Measurements from ENCODE around the gene MGAT5.

Gene MGAT5

DNA sequence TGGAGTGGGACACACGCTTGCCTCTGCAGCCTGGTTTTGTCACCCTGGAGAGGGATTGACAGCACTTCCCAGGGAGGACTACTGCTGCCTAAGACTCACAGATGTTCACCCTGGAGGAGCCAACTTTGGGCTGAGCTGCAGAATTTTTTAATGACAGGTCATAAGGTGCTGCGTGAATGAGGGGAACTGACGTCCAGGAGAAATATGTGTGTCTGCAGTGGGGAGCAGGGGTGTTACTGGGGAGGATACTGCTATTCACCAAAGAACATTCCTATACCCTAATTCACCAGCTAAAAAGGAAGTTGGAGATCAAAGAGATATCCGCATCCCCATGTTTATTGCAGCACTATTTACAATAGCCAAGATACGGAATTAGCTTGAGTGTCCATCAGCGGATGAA is 144.4 kb downstream of the MGAT5 start:
- DNase-seq (ENCODE audit: low spot score) = no peak

DNA sequence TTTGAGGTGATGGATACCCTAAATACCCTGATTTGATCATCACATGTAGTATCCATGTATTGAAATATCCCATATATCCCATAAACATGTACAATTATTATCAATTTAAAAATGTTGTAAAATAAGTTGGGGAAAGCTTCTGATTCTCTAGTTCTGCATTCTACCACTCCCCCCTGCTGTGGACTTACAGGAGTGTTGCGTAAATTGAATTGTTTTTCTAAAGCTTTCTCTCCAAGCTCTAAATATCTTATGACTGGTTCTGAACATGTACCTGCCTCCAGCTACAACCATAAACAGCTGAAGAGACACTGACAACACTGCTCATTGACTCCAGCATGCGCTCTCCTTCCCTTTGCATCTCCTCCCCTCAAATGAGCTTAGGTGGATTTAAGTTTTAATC is 145.2 kb downstream of the MGAT5 start:
- no peak for DNase-seq (ENCODE audit: low spot score)

DNA sequence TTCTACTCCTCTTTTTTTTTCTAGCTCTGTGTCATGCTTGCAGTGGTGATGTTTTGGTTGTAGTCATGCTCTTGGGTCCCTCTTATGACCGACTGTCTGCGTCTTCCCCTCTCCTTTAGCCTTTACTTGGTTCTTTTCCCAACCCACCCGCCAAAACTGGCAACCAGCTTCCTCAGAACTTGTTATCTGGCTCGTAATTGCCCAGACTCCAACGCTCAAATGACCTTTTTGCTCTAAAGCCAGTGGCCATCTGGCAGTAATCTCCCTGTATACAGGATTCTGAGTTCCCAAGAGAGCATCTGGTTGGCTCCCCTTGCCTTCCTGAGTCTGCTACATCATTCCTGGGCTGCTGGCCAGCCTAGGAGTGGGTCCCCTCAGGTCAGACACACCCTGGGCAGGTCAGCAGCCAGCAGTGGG is 147.2 kb downstream of the MGAT5 start:
- no peak for DNase-seq (ENCODE audit: low spot score)

DNA sequence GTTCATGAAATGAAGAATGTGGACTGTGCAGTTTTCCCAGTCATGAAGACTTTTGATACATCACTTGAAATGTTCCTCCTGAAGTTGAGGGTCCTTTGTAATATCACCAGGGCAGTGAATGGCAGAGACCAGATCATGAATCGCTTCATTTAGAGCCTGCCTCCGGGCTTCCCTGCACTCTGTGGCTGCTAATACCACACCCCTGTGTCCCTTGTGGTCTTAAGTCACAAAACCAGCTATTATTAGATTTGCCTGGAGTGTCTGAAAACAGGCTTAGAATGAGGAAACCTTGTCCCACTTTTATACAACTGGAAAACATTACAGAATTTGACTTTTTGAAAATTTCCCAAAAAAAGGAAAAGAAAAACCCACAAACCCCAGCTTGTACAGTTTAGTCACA is 147.9 kb downstream of the MGAT5 start:
- no peak for DNase-seq (ENCODE audit: low spot score)

DNA sequence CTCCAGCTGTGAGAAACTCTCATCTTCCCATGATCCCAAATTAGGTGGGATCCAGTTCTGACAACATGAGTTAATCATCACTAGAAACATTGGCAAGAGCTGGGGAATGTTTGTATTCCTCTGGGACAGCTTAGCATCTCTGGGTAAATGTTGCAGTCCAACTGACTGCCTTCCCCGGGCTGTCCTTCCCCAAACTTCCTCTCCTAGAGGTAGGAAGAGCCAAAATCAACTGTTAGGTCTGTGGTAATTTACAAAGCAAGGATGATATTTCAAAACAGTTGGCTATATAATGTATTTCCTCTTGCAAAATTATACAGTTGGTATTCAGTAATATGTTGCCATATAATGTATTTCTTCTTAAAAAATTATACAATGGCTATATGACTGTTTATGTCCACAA is 148.5 kb downstream of the MGAT5 start:
- no peak for DNase-seq (ENCODE audit: low spot score)

DNA sequence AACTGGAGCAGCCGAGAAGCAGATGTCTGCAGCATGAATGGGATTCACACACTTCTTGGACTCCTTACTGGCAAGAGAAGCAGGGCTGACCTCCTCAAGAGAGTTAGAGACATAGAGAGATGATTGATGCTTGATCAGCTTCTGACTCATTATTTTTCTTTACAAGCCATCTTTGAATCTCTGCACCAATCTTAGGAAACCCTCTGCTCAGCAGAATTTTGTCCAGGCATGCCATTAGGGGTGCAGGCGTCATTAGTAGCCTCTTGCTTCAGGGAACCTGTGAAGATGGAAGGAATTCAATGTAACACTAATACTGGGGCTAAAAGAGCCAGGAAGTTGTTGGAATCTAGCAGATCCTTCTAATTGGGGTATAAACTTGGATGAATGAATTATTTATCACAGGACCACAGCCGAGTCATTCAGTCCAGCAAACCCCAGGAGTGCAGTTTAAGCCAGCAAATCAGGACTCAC is 151.8 kb downstream of the MGAT5 start:
- no peak for DNase-seq (ENCODE audit: low spot score)

DNA sequence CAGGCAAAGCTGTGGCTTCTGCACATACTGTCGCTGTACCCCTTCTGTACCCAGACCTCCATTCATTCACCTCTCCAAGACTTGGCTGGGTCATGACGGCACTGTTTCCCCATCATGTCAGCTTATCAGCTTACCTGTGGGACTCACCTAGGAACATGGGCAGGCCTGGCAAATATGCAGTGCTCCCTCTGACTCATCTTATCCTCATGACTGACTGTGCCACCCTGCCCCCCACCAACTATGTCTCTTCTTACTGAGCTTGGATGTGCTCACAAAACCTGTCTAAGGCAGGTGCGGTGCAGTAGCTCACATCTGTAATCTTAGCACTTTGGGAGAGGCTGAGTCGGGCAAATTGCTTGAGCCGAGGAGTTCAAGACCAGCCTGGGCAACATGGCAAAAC is 152.4 kb downstream of the MGAT5 start:
- DNase-seq (ENCODE audit: low spot score) = no peak

DNA sequence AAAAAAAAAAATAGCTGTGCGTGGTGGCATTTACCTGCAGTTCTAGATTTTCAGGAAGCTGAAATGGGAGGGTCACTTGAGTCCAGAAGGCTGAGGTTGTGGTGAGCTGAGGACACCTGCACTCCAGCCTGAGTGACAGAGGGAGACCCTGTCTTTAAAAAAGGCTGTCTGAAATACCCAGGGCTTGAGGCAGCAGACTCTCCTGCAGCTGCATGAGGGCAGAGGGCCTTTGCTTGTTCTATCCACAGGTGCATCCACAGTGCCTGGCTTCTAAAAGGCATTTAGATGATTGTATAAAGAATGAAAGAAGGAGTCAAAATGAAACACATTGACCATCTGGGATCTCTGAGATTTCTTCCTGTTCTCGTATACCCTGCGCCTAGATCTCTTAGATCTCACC is 152.9 kb downstream of the MGAT5 start:
- no peak for DNase-seq (ENCODE audit: low spot score)

DNA sequence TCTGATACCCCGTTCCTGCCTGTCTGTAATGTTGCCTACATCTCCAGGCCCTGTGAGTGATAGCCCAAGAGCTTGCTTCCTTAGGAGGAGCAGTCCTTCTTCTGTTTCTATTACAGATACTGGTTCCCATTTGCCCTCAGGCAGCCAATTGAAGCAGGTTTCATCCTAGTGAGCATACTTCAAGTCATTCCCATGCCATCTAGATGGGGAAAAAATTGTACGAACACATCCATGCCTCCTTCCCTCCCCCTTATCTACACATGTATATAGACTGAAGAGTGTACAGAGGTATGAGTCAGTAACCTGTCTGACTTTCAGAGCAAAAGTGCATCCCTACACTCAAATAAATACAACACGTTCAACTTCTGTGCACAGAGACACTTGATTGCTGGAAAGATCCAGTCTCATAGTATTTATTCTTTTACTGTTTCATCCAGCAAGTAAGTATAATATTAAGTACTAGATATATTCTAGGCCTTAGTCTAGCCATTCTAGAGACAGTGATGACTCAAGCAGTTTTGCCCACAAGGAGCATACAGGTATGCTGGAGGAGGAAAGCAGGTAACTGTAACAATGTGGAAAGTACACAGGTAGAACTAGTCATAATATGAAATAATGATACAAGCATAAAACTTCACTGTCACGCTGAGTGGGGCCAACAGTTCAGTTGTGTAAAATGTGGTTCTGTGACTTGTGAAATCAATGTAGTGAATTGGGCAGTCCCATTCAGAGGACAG is 153.4 kb downstream of the MGAT5 start:
- no peak for DNase-seq (ENCODE audit: low spot score)

DNA sequence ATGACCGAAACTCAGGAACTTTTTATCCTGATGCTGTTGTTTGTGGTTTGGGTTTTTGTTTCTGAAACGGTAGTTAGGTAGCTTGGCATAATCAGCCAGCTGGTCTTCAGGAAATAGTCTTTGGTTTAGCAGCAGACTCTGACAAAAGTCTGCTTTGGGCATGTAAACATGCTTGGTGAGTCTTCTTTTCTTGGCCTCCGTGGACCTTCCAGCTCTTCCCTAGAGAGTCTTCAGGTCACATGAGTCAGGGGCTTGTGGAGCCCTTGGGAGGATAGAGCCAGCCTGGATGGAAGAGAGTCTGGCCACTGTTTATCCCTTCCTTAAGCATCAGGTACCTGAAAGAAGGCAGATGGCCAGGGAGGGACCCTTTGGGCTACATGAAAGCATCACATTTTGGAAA is 154.5 kb downstream of the MGAT5 start:
- no peak for DNase-seq (ENCODE audit: low spot score)

DNA sequence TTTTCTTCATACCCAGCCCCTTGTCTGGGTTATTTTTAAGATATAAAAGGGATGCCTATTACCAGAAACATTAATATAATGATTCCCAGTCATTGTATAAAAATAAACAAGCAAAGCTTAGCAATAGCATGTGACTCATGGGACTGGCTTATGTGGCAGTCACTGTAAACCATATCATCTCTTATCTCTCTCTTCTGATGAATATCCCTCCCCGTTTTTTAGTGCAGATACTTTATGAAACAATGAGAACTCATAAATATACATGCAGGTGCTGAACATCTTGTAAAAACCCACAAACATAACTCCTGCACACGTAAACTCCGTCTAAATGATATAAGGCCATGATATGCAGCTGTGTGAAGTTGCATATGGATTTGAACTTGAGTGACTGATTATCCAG is 154.9 kb downstream of the MGAT5 start:
- DNase-seq (ENCODE audit: low spot score) = no peak

DNA sequence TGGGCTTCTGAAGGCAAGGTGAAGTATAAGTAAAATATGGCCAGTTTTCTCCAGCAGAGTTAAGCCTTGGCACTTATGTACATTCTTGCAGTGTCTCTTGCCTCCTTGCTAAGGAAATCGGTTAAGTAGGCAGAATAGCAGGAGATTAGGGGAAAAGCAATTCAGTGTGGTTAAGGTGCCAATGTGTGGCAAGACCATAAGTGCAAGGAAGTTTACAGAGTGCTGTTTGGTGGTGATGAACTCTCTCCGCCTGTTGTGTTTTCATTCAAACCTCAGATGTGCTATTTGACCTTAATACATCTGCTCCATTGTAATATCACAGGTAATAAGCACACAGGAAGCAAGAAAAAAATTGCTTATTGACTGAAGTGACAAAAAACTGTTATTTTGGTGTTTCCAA is 156.1 kb downstream of the MGAT5 start:
- no peak for DNase-seq (ENCODE audit: low spot score)

DNA sequence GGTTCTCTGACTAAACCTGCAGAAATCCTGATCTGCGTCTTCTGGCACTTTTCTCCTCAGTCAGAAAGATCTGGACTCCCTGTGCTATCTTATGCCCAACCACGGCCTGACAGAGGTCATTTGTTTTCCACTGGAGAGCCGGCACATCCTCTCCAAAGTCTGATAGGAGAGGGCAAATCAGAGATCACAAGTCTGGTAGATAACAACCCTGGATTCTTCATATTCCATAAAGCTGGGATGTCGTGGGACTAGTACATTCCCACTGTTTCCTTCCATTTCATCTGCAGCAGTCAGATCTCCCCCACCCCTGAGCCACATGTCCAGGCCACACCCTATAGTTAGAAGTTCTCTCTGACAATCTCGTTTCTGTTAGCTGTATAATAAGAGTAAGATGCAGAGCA is 157.0 kb downstream of the MGAT5 start:
- no peak for DNase-seq (ENCODE audit: low spot score)

DNA sequence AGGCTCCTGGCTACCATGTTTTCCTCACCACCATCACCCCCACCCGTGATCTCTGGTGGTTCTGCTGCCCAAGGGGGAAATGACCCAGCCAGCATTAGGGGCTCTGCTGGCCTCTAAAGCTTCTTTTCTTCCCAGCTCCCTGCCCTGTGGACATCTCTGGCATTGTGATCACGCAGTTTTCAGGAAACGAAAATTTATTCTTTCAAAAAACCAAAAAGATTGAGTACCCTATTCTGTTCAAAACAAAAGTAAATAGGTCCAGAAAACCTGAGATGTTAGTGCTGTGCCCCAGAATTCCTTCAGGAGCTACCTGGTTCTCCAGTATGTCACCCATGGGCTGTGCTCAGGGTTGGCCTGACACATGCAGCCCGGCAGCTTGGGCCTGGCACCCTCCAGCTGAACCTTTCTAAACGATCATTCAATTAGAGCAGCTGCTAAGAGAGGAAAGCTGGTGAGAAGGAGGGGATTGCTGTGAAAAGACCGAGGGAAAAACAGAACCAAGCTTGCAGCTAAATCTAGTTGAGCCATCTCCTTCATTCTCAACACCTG is 157.5 kb downstream of the MGAT5 start:
- no peak for DNase-seq (ENCODE audit: low spot score)

DNA sequence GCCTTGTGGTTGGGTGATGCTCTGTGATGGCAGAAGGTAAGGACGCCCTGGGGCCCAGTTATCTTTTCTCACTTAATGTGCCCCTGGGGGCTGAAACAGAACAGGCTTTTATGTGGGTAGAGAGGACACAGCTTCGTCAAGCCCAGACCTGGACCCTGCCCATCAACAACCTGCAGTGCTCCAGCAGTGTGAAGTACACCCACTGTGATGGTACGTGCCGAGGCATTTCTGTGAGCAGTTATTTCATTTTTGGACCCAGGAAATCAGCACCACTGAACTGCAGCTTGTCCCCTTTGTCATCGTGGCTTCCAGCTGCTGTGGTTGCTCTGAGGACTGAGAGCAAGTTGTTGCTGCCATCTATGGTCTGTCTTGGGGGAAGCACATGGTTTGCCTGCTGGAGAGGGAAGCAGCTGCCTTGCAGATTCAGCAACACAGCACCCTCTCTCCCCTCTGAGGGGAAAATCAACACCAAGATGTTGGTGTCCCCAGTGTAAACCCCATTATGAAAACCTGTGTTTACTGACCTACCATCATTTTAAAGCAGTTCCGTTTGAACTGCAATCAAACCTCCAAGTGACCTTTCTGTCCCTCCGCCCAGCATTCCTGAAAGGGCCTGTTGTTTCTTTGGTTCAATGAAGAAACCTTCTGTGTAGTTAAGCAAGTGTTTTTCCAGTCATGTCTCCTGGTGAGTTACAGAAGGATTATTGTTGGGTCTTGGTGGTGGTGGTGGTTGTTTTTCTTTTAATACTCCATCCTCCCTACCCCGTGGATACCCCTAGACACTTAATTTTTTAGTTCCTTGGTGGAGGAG is 158.2 kb downstream of the MGAT5 start:
- DNase-seq (ENCODE audit: low spot score) = peak; percentile 85

DNA sequence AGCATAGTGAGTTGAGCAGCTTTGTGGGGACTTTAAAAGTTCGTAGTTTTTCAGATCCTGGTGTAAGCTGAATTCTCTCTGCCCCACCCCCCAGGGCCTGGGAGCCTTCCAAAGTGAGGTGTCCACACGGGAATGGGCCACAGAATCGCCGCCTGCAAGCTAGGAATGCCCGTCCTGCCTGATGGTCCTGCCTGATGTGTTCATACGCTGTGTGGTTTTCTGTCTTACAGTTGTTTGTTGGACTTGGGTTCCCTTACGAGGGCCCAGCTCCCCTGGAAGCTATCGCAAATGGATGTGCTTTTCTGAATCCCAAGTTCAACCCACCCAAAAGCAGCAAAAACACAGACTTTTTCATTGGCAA is 158.7 kb downstream of the MGAT5 start:
- no peak for DNase-seq (ENCODE audit: low spot score)

DNA sequence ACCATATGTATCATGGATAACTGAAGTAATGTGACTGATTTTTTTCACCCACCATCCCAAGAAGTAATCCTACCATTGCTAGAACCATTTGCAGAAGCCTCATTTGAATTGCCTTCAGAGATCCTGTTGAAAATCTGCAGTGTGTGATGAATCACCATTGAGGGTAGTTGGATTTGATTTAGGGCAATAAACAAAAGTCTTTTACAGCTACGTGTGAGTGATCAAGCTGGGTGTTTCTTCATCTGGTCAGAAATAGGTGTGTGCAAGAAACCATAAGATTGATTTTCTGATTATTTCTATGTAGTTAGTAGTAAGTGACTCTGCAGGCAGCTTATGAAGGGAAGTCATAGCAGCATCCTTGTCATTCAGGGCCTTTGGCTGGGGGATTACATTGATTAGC is 159.6 kb downstream of the MGAT5 start:
- no peak for DNase-seq (ENCODE audit: low spot score)

DNA sequence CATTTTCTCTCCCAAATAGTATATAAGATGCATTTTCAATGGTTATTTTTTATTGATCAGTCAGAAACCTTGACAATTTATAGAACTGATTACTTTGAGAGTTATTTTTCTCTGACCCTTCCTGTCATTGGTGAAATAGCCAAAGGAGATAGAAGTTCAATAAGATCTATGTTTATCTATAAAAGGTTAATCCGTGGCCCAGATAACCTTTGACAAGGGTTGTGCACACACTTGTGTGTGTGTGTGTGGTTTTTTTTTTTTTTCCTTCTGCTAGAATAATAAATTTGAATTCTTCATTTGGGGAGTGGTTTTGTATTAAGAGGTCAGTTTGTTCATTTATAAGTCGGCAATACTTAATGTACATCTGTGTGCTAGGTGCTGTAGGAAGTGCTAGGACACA is 160.0 kb downstream of the MGAT5 start:
- no peak for DNase-seq (ENCODE audit: low spot score)

DNA sequence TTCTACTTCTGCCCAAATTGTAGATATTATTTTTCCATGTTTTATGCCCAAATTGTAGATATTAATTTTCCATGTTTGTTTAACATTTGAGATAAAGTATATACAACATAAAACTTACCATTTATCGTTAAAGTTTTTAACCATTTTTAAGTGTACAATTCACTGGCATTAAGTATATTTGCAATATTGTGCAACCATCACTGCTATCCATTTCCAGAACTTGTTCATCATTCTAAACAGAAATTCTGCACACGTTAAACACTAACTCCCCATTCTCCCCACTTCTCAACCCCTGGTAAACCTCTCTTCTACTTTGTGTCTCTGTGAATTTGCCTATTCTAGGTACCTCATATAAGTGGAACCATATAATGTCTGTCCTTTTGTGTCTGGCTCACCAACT is 162.1 kb downstream of the MGAT5 start:
- DNase-seq (ENCODE audit: low spot score) = no peak

DNA sequence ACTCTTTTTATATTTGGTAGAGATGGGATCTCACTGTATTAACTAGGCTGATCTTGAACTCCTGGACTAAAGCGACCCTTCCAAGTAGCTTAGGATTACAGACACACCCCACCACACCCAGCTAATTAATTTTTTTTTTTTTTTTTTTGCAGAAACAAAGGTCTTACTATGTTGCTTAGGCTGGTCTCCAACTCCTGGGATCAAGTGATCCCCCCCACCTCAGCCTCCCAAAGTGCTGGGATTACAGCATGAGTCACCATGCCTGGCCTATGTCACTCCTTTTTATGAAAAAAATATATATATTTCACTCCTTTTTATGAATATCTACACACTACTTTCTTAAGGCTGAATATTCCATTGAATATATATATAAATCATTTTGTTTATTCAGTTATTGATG is 162.8 kb downstream of the MGAT5 start:
- DNase-seq (ENCODE audit: low spot score) = no peak

DNA sequence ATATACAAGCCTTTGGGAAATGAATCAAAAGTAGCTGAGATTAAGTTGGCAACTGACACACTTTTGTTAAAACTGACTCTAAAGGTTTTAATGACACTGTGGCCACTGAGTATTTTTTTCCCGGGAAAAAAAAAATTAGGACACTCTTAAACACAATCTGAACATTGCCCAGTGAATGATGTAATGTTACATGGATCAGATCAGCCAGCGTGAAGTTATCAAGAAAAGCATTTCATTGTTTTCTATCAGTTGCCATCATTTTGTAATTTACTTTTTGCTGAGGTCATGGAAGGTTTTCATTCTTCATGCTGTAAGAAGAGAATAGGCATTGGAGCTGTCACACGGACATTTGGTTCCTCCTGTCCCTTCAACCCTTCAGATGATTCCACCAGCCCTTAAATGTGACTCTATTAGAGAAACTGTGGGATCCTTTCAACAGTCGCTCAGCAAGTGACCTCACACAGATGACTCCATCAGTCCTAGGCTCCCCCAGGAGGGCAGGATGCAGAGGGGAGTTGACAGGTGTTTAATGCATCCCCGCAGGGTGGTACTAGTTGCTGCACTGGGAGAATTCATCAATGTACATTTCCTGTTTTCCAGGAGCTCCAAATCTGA is 164.2 kb downstream of the MGAT5 start:
- no peak for DNase-seq (ENCODE audit: low spot score)

DNA sequence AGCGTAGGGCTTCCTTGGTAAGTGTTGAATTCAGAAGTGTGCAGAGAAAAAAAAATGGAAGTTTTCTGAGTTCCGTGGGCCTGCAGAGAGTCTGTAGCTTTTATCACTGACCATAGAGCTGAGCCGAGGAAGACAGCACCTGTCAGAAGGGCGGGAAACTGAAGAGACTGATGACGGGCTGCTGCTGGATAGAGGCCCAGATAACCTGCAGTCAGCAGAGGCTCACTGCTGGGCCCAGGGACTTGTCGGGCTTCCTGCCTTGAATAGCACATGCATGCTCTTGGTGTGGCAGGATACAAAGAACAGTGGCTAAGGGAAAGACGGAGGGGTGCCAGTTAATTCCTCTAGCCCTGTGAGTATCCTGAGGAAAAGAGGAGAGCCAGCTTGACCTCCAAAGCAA is 166.4 kb downstream of the MGAT5 start:
- DNase-seq (ENCODE audit: low spot score) = no peak

DNA sequence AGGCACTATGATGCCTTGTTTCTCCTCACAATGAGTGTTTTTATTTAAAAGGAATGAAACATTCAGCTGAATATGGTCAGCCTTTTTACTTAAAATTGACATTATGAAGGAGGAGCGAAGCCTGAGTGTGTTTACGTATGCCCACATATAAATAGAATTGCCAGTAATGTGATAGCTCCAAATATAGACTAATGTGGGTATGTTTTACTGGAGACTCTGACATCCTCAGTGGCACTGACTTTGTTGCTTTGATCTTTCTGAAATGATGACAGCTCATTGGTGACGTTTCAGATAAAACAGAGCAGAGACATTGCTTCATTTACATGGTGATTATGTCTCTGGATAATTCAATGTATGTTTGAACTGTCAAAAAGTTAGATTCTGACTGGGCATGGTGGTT is 167.0 kb downstream of the MGAT5 start:
- DNase-seq (ENCODE audit: low spot score) = no peak

All from germinal center (tissue), 1 donor.